Mesenchymal stem cell (in vitro differentiated cells and primary cell): ENCODE results near the gene RASGRF2.

ENCODE experiments used
- DNase-seq: peaks from one replicate; pipeline ENCODE4 v3.0.0-alpha.2; 2013
- H2AFZ ChIP-seq: one replicate; pipeline ENCODE4 v1.6.1; 2013; ENCODE audit warnings: low read depth, mild to moderate bottlenecking, control low read depth, inconsistent platforms, low read length, moderate library complexity
- H2AK5ac ChIP-seq: 2 replicates; pipeline ENCODE4 v1.6.1; 2013; ENCODE audit warnings: low read length, moderate library complexity, mild to moderate bottlenecking, inconsistent platforms; ENCODE audit not compliant: severe bottlenecking
- H2BK120ac ChIP-seq: one replicate; pipeline ENCODE4 v1.6.1; 2013; ENCODE audit warnings: low read depth, mild to moderate bottlenecking, inconsistent platforms, low read length, moderate library complexity
- H2BK12ac ChIP-seq, 2 experiments: one replicate each; pipeline ENCODE4 v1.6.1; 2013; ENCODE audit warnings: inconsistent platforms in 2 of 2, low read length in 2 of 2, mild to moderate bottlenecking in 2 of 2, moderate library complexity in 2 of 2, control low read depth in 1 of 2
- H2BK15ac ChIP-seq: one replicate; pipeline ENCODE4 v1.6.1; 2013; ENCODE audit warnings: mild to moderate bottlenecking, low read depth, inconsistent platforms; ENCODE audit not compliant: poor library complexity, severe bottlenecking
- H2BK5ac ChIP-seq: 2 replicates; pipeline ENCODE4 v1.6.1; 2013; ENCODE audit warnings: low read depth, mild to moderate bottlenecking, low read length, control low read depth, inconsistent platforms; ENCODE audit not compliant: poor library complexity, severe bottlenecking
- H3K14ac ChIP-seq, 2 experiments: one replicate each; pipeline ENCODE4 v1.6.1; 2013; ENCODE audit warnings: inconsistent platforms in 2 of 2, low read length in 2 of 2, control low read depth in 1 of 2, mild to moderate bottlenecking in 1 of 2, moderate library complexity in 1 of 2
- H3K18ac ChIP-seq, 2 experiments: one replicate each; pipeline ENCODE4 v1.6.1; 2013; ENCODE audit warnings: inconsistent platforms in 2 of 2, low read length in 2 of 2, control low read depth in 1 of 2, low read depth in 1 of 2, mild to moderate bottlenecking in 1 of 2
- H3K23ac ChIP-seq, 2 experiments: one replicate each; pipeline ENCODE4 v1.6.1; 2013; ENCODE audit warnings: inconsistent platforms in 2 of 2, low read length in 2 of 2, mild to moderate bottlenecking in 2 of 2, moderate library complexity in 2 of 2, control low read depth in 1 of 2
- H3K27ac ChIP-seq: 2 replicates; pipeline ENCODE4 v1.5.1; 2013; ENCODE audit warnings: mild to moderate bottlenecking, moderate library complexity, low read length, control low read depth, inconsistent platforms; ENCODE audit not compliant: poor library complexity, severe bottlenecking
- H3K27me3 ChIP-seq, 2 experiments: 2 replicates each; pipeline versions ENCODE4 v1.6.1 to v1.7.0; 2013; ENCODE audit warnings: low read length in 2 of 2, mild to moderate bottlenecking in 2 of 2, moderate library complexity in 2 of 2, control low read depth in 1 of 2, inconsistent platforms in 1 of 2; ENCODE audit not compliant: control insufficient read depth in 1 of 2, insufficient read depth in 1 of 2
- H3K36me3 ChIP-seq, 2 experiments: 2 replicates each; pipeline versions ENCODE4 v1.6.1 to v1.7.0; 2013; ENCODE audit warnings: low read length in 2 of 2, control low read depth in 1 of 2, inconsistent platforms in 1 of 2, low read depth in 1 of 2, mild to moderate bottlenecking in 1 of 2; ENCODE audit not compliant: insufficient read depth in 2 of 2, control insufficient read depth in 1 of 2
- H3K4ac ChIP-seq, 2 experiments: one replicate each; pipeline ENCODE4 v1.6.1; 2013; ENCODE audit warnings: inconsistent platforms in 2 of 2, low read length in 2 of 2, mild to moderate bottlenecking in 2 of 2, moderate library complexity in 2 of 2, control low read depth in 1 of 2, low read depth in 1 of 2
- H3K4me1 ChIP-seq: 2 replicates; pipeline ENCODE4 v1.6.1; 2013; ENCODE audit warnings: low read depth, low read length, control low read depth; ENCODE audit not compliant: control insufficient read depth, insufficient read depth
- H3K4me2 ChIP-seq: 2 replicates; pipeline ENCODE4 v1.6.1; 2013; ENCODE audit warnings: low read length, mild to moderate bottlenecking, inconsistent platforms; ENCODE audit not compliant: poor library complexity, severe bottlenecking
- H3K4me3 ChIP-seq, 2 experiments: 2 replicates each; pipeline versions ENCODE4 v1.5.1 to v1.7.0; 2013; ENCODE audit warnings: low read length in 2 of 2, mild to moderate bottlenecking in 2 of 2, control low read depth in 1 of 2, low read depth in 1 of 2; ENCODE audit not compliant: insufficient read depth in 1 of 2
- H3K79me1 ChIP-seq: replicated peaks from 2 replicates; pipeline ENCODE4 v1.6.1; 2013; ENCODE audit warnings: mild to moderate bottlenecking, control low read depth, low read length, inconsistent platforms; ENCODE audit not compliant: poor library complexity, severe bottlenecking
- H3K9ac ChIP-seq: 2 replicates; pipeline ENCODE4 v1.7.0; 2013; ENCODE audit warnings: mild to moderate bottlenecking, low read length, moderate library complexity
- H3K9me3 ChIP-seq: 2 replicates; pipeline ENCODE4 v1.7.0; 2013; ENCODE audit warnings: mild to moderate bottlenecking, low read length; ENCODE audit not compliant: control insufficient read depth
- H4K8ac ChIP-seq: one replicate; pipeline ENCODE4 v1.6.1; 2013; ENCODE audit warnings: inconsistent platforms, mild to moderate bottlenecking, low read length, moderate library complexity
- H4K91ac ChIP-seq: one replicate; pipeline ENCODE4 v1.6.1; 2013; ENCODE audit warnings: mild to moderate bottlenecking, low read length, inconsistent platforms
- WGBS: methylation state at CpG from one replicate; pipeline ENCODE4 v1.1.7; 2013; ENCODE audit warnings: mixed read lengths; 5-methylcytosine and 5-hydroxymethylcytosine counted together

Gene RASGRF2

DNA sequence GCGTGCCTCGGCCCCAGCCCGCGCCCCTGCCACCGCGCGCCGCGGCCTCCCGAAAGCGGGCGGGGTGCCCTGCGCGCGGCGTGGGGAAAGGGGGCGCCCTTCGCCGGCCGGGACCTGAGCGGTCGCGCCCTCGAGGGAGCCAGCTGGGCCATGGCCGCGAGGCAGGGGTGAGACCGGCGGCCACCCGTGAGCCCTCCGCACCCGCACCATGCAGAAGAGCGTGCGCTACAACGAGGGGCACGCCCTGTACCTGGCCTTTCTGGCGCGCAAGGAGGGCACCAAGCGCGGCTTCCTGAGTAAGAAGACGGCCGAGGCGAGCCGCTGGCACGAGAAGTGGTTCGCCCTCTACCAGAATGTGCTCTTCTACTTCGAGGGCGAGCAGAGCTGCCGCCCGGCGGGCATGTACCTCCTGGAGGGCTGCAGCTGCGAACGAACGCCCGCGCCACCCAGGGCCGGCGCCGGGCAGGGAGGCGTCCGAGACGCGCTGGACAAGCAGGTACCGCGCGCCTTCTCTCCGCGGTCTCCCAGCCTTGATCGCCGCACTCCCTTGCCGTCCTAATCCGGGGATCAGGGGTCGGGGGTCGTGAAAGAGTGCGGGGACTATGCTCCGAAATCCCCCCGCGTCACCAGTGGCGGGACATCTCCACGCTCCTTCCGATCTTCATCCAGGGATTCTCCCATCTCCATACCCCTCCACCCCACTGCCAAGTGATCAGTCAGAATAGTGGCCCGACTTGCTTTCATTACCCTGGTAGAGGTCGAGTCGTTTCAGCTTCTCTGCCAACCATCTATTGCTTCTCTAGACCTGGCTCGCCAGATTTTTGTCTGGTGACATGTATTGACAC is 590 bp downstream of the RASGRF2 start:
- Histone ChIP-seq H3K4me3 (peak overlapping the region; percentile 50 to 64), H2BK12ac (peak overlapping the region in 1 of 2 experiments; percentile 98), H2BK120ac (peak overlapping the region; percentile 96), H3K9ac (no peak overlapping the region), H2AK5ac (no peak overlapping the region), H3K27me3 (peaks cover 44 to 54% of the 10 kb centered on the region in 2 experiments), H3K4me2 (peak overlapping the region; percentile 74), H3K27ac (no peak overlapping the region), H2BK5ac (no peak overlapping the region), H3K4ac (peak overlapping the region; percentile 5 to 100), H3K9me3 (no peaks in the 10 kb centered on the region), H3K79me1 (no peaks in the 10 kb centered on the region), H4K8ac (peak overlapping the region; percentile 59), H3K23ac (peak overlapping the region in 1 of 2 experiments; percentile 99), H3K36me3 (no peaks in the 10 kb centered on the region), H3K14ac (peak overlapping the region in 1 of 2 experiments; percentile 99), H3K18ac (peak overlapping the region; percentile 68 to 100), H2BK15ac (peak overlapping the region; percentile 73), H3K4me1 (peaks cover 17% of the 10 kb centered on the region), H2AFZ (peak overlapping the region; percentile 72), H4K91ac (peak overlapping the region; percentile 77)
- peak; percentile 77 for DNase-seq
- under 1% methylated on average over 70 of the region's 84 CpGs for WGBS

DNA sequence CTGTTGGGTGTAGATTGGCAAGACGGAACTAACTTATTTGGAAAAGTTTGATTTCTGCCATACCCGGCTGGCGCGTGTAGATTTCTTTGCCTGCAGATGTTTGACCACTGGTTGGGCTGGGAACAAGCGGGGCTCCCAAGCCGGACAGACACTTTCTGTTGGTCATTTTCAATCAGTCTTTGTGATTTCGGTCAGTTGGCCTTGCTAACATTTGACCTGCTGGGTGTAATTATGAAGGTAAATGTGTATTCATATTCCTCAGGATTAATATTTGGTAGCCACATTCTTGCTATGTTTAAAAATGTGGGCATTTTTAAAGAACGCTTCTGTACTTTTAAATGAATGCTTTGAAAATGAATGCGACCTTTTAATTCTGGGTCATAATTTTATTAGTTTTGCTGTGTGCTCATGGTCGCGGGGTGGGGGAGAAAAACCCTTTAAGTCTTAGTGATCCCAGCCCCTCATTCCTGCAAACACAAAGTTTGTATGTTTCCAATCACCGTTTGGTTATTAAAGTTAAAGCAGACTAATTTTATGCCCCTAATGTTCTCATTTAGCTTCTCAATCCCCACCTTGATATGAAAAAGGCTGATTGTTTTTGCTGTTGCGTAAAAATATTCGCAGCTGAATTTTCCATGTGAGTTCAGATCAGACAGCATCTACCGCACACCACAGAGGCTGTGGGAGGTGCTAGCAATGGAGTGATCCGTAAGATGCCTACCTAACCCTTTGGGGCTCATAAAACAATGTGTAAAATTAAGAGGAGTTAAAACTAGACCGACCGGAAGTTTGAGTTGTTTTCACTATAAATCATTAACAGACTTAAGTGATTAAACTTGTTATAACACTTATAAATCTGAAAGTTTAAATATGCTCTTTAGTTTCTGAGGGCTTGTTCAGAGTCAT is 1.5 kb downstream of the RASGRF2 start:
- H2BK120ac ChIP-seq, result no peak overlapping the region
- no peak overlapping the region for H3K9ac ChIP-seq
- H3K9me3 ChIP-seq, result no peaks in the 10 kb centered on the region
- no peaks in the 10 kb centered on the region for H3K36me3 ChIP-seq
- H4K8ac ChIP-seq, result peak overlapping the region; percentile 59
- peak overlapping the region; percentile 74 for H3K4me2 ChIP-seq
- H3K27ac ChIP-seq, result no peak overlapping the region
- H3K4me1 ChIP-seq, result peaks cover 17% of the 10 kb centered on the region
- H3K18ac ChIP-seq, result peak overlapping the region in 1 of 2 experiments; percentile 68
- H4K91ac ChIP-seq, result no peak overlapping the region
- no peak overlapping the region for H2BK15ac ChIP-seq
- H2BK5ac ChIP-seq, result no peak overlapping the region
- peak overlapping the region in 1 of 2 experiments; percentile 100 for H3K4ac ChIP-seq
- H2AFZ ChIP-seq, result no peak overlapping the region
- no peak overlapping the region for H2AK5ac ChIP-seq
- H3K4me3 ChIP-seq, result peak overlapping the region in 1 of 2 experiments; percentile 64
- WGBS, result 6% methylated on average over 16 of the region's 18 CpGs
- no peaks in the 10 kb centered on the region for H3K79me1 ChIP-seq
- no peak overlapping the region for H2BK12ac ChIP-seq
- peak; percentile 65 for DNase-seq
- peaks cover 40 to 50% of the 10 kb centered on the region in 2 experiments for H3K27me3 ChIP-seq
- H3K23ac ChIP-seq, result no peak overlapping the region
- no peak overlapping the region for H3K14ac ChIP-seq

DNA sequence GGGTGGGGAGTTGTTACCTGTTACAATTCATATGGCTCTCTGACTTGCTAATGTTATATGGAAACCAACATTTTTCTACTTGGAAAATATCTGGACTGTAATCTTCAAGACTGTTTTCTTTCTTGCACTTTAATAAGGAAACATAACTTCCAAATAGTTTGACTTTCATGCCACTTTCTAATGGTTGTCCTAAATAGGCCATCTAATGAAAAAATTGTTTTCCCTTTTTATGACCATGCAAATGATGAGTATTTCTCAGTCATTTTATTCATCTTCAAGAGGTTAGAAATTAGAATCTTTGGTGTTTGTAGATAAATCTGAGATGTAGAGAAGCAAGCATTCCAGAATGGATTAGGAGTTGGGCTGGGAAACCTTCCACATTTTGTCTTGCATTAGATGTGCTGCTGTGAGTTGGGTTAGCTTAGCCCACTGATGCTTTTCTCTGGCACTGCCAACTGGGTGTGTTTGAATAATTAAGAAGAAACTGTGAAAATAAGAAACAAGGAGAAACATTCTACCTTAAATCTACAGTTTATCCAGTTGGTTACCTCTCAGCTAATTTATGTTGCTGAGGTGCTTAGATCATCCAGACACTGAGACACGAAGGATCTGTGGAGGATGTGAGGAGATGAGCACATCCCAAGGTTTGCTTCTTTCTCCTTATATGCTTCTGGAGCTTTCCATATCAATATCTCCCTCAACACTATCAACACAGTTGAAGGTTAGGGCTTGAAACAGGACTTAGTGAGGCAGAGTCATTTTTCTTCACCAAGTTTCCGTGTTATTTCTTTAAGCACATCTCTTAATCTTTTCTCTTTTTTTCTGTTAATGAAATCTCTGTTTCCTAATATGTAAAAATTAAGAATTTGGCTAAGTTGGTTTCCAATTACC is 2.7 kb downstream of the RASGRF2 start:
- Histone ChIP-seq H2BK15ac (no peak overlapping the region), H3K27ac (no peak overlapping the region), H2AFZ (no peak overlapping the region), H3K9me3 (no peaks in the 10 kb centered on the region), H3K4me2 (no peak overlapping the region), H3K36me3 (no peaks in the 10 kb centered on the region), H2BK12ac (no peak overlapping the region), H3K18ac (peak overlapping the region in 1 of 2 experiments; percentile 88), H3K9ac (no peak overlapping the region), H4K91ac (no peak overlapping the region), H3K4ac (no peak overlapping the region), H3K79me1 (no peaks in the 10 kb centered on the region), H2BK120ac (no peak overlapping the region), H3K27me3 (peaks cover 27 to 37% of the 10 kb centered on the region in 2 experiments), H2AK5ac (no peak overlapping the region), H3K14ac (no peak overlapping the region), H3K4me3 (no peak overlapping the region), H3K4me1 (peaks cover 17% of the 10 kb centered on the region), H4K8ac (no peak overlapping the region), H2BK5ac (no peak overlapping the region), H3K23ac (no peak overlapping the region)
- DNase-seq, result peak; percentile 35
- WGBS, result no CpG with 5 or more reads among the region's 2 CpGs
